ENCODE data around the gene ATG2A. TPM values are rescaled to one million over a fixed set of nuclear protein-coding genes. Genes with fewer than 3 reads are reported as not detected.

The ATG2A gene
- total RNA-seq, 1 donor from 2014 or later: 16.3 TPM

- no peak for DNase-seq (ENCODE audit: low spot score)
- TF ChIP-seq, protein P1, sequence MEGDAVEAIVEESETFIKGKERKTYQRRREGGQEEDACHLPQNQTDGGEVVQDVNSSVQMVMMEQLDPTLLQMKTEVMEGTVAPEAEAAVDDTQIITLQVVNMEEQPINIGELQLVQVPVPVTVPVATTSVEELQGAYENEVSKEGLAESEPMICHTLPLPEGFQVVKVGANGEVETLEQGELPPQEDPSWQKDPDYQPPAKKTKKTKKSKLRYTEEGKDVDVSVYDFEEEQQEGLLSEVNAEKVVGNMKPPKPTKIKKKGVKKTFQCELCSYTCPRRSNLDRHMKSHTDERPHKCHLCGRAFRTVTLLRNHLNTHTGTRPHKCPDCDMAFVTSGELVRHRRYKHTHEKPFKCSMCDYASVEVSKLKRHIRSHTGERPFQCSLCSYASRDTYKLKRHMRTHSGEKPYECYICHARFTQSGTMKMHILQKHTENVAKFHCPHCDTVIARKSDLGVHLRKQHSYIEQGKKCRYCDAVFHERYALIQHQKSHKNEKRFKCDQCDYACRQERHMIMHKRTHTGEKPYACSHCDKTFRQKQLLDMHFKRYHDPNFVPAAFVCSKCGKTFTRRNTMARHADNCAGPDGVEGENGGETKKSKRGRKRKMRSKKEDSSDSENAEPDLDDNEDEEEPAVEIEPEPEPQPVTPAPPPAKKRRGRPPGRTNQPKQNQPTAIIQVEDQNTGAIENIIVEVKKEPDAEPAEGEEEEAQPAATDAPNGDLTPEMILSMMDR (IDR thresholded peaks at IDR 0.05): peak; percentile 24
- Mint-ChIP-seq H3K4me3 (ENCODE audit: unreplicated experiment) (peak overlapping the region; percentile 36), H3K27ac (ENCODE audit: unreplicated experiment) (peak overlapping the region; percentile 89), H3K4me1 (ENCODE audit: low read depth) (peaks cover 87% of the 10 kb centered on the region), H3K36me3 (ENCODE audit: low read depth) (peaks cover 18% of the 10 kb centered on the region), H3K9me3 (ENCODE audit: low read depth) (peaks cover 4% of the 10 kb centered on the region), H3K27me3 (ENCODE audit: low read depth) (no peaks in the 10 kb centered on the region)
Measured at GRCh38 chr11:64870176-64870892, 46.7 kb downstream of the ATG2A start.

DNA sequence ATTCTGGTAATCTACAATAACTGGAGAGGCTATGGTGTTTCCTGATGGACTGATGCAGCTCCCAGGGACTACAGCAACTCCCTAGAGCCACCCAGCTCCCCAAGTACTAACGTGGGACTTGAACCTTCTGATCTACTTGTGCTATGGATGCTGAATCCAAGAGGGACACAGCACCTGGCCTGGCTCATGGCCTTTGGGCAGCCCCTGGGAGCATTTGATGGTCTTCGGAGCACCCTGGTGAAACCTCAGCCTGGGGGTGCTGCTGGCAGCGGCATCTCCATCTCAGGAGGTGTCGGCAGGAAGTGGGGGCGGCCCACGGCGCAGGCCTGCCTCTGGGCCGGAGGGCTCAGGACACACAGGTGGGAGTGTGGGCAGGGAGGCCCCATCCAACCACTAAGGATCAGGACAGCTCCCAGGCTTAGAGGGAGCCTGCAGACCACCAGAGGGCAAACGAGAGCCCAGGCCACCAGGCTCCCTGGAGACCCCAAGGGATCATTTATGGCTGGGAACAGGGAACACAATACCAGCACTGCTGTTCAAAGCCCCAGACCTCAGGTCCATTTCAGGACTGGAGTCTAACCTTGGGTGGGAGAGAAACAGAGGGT, 47.3 kb downstream of the ATG2A start:
- Mint-ChIP-seq H3K27ac (ENCODE audit: unreplicated experiment) (peak overlapping the region; percentile 89), H3K4me1 (ENCODE audit: low read depth) (peaks cover 87% of the 10 kb centered on the region), H3K36me3 (ENCODE audit: low read depth) (peaks cover 18% of the 10 kb centered on the region), H3K4me3 (ENCODE audit: unreplicated experiment) (peak overlapping the region; percentile 19), H3K9me3 (ENCODE audit: low read depth) (peaks cover 4% of the 10 kb centered on the region), H3K27me3 (ENCODE audit: low read depth) (no peaks in the 10 kb centered on the region)
- DNase-seq (ENCODE audit: low spot score): no peak
- TF ChIP-seq, protein P1 (IDR thresholded peaks at IDR 0.05): peak; percentile 67

DNA sequence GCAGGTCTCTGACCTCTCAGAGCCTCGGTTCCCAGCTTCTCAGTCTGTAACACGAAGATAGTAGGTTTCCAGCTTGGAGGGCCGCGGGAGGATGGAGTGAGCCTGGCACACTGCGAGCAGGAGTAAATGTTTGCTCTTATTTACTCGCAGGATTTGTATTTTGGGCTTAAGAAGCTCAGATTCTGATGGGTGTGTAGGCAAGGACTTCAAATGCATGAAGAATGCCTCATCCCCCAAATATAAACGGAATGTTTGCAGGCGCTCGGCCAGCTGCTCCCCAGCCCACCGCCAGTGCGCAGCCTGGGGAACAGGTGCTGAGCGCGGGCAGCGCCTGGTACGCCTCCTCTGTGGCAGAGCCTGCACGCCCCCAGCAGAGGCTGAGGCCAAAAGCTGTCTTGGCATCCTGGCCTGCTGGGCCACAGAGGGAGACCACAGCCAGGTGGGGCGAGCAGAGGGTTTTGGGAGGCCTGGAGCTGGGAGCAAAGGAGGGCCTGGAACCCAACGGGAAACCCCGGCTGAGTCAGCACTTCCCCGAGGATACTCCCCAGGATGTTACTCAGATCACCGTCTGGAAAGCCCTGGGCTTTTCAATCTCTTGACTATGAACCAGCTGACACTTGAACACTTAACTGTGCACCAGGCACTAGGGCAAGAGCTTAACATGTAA, 48.0 kb downstream of the ATG2A start:
- no peaks in the 10 kb centered on the region for H3K27me3 Mint-ChIP-seq (ENCODE audit: low read depth)
- DNase-seq (ENCODE audit: low spot score): no peak
- peak overlapping the region; percentile 81 for H3K27ac Mint-ChIP-seq (ENCODE audit: unreplicated experiment)
- peaks cover 16% of the 10 kb centered on the region for H3K36me3 Mint-ChIP-seq (ENCODE audit: low read depth)
- H3K9me3 Mint-ChIP-seq (ENCODE audit: low read depth): peaks cover 4% of the 10 kb centered on the region
- peaks cover 87% of the 10 kb centered on the region for H3K4me1 Mint-ChIP-seq (ENCODE audit: low read depth)
- TF ChIP-seq, protein P1 (IDR thresholded peaks at IDR 0.05): no peak
- peak overlapping the region; percentile 19 for H3K4me3 Mint-ChIP-seq (ENCODE audit: unreplicated experiment)

GRCh38 chr11:64867748-64868462, 49.1 kb downstream of the ATG2A start:
- H3K4me3 Mint-ChIP-seq (ENCODE audit: unreplicated experiment): no peak overlapping the region
- peaks cover 92% of the 10 kb centered on the region for H3K4me1 Mint-ChIP-seq (ENCODE audit: low read depth)
- peaks cover 4% of the 10 kb centered on the region for H3K9me3 Mint-ChIP-seq (ENCODE audit: low read depth)
- TF ChIP-seq, protein P1 (IDR thresholded peaks at IDR 0.05): no peak
- no peak for DNase-seq (ENCODE audit: low spot score)
- H3K27me3 Mint-ChIP-seq (ENCODE audit: low read depth): no peaks in the 10 kb centered on the region
- H3K27ac Mint-ChIP-seq (ENCODE audit: unreplicated experiment): peak overlapping the region; percentile 81
- H3K36me3 Mint-ChIP-seq (ENCODE audit: low read depth): peaks cover 15% of the 10 kb centered on the region

DNA sequence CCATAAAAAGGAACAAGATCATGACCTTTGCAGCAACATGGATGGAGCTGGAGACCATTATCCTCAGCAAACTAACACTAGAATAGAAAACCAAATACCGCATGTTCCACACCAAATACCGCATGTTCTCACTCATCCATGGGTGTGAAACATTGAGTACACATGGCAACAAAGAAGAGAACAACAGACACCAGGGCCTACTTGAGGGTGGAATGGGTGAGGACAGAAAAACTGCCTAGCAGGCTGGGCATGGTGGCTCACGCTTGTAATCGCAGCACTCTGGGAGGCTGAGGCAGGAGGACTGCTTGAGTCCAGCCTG, 50.9 kb downstream of the ATG2A start:
- Mint-ChIP-seq H3K4me1 (ENCODE audit: low read depth) (peaks cover 91% of the 10 kb centered on the region), H3K36me3 (ENCODE audit: low read depth) (peaks cover 6% of the 10 kb centered on the region), H3K27ac (ENCODE audit: unreplicated experiment) (peak overlapping the region; percentile 94), H3K27me3 (ENCODE audit: low read depth) (no peaks in the 10 kb centered on the region), H3K9me3 (ENCODE audit: low read depth) (peaks cover 4% of the 10 kb centered on the region), H3K4me3 (ENCODE audit: unreplicated experiment) (no peak overlapping the region)
- TF ChIP-seq, protein P1 (IDR thresholded peaks at IDR 0.05): no peak
- DNase-seq (ENCODE audit: low spot score): no peak

All from chondrocyte (in vitro differentiated cells).